DOHH2 (cell line): ENCODE data around the gene CKB.

ENCODE experiments used
- H3F3A ChIP-seq: fragments of 200-600 bp; sonication (generic), shearing (Covaris generic); 2 replicates; pipeline ENCODE4 v1.6.0; 2016; ENCODE audit warnings: antibody characterized with exemption, mild to moderate bottlenecking; ENCODE audit not compliant: control insufficient read depth, insufficient read depth
- H3K27ac ChIP-seq: fragments of 200-600 bp; sonication (generic); 2 replicates; pipeline ENCODE4 v1.5.1; 2014; ENCODE audit warnings: low read depth, mild to moderate bottlenecking, low read length, moderate library complexity
- H3K27me3 ChIP-seq: fragments of 200-600 bp; sonication (generic); 2 replicates; pipeline ENCODE4 v1.6.1; 2014; ENCODE audit warnings: mild to moderate bottlenecking, low read length, mixed read lengths; ENCODE audit not compliant: control insufficient read depth
- H3K36me3 ChIP-seq: fragments of 200-600 bp; sonication (generic); 2 replicates; pipeline ENCODE4 v1.6.1; 2014; ENCODE audit warnings: mild to moderate bottlenecking, low read length, moderate library complexity, mixed read lengths; ENCODE audit not compliant: control insufficient read depth
- H3K4me1 ChIP-seq: fragments of 200-600 bp; sonication (generic); 2 replicates; pipeline ENCODE4 v1.6.1; 2014; ENCODE audit warnings: mild to moderate bottlenecking, low read length, mixed read lengths; ENCODE audit not compliant: control insufficient read depth
- H3K4me2 ChIP-seq: fragments of 200-600 bp; sonication (generic); 2 replicates; pipeline ENCODE4 v1.6.0; 2014; ENCODE audit warnings: mild to moderate bottlenecking, low read length, moderate library complexity
- H3K4me3 ChIP-seq: fragments of 200-600 bp; sonication (generic); 2 replicates; pipeline ENCODE4 v1.5.1; 2014; ENCODE audit warnings: mild to moderate bottlenecking, low read length, mixed read lengths
- H3K79me2 ChIP-seq: fragments of 200-600 bp; sonication (generic); 2 replicates; pipeline ENCODE4 v1.6.1; 2014; ENCODE audit warnings: mild to moderate bottlenecking, low read length, mixed read lengths; ENCODE audit not compliant: control insufficient read depth
- H3K9me2 ChIP-seq: fragments of 200-600 bp; sonication (generic); replicated peaks from 2 replicates; pipeline ENCODE4 v1.6.1; 2014; ENCODE audit warnings: mild to moderate bottlenecking, low read length, mixed read lengths; ENCODE audit not compliant: control insufficient read depth
- H3K9me3 ChIP-seq: fragments of 200-600 bp; sonication (generic); 2 replicates; pipeline ENCODE4 v1.6.1; 2014; ENCODE audit warnings: antibody characterized with exemption, low read length, mixed read lengths; ENCODE audit not compliant: control insufficient read depth, insufficient read depth
- H4K20me1 ChIP-seq: fragments of 200-600 bp; sonication (generic); 2 replicates; pipeline ENCODE4 v1.6.0; 2014; ENCODE audit warnings: low read depth, mild to moderate bottlenecking, antibody characterized with exemption, low read length, moderate library complexity; ENCODE audit not compliant: control insufficient read depth, insufficient read depth
- EZH2phosphoT487 ChIP-seq: fragments of 200-600 bp; sonication (generic); IDR thresholded peaks from 2 replicates; pipeline ENCODE4 v1.6.1; 2017; ENCODE audit warnings: borderline replicate concordance, mild to moderate bottlenecking, antibody characterized with exemption, low read length, moderate library complexity, mixed read lengths
- TF ChIP-seq, protein P1 (sequence below): fragments of 200-600 bp; sonication (generic); IDR thresholded peaks from one replicate; pipeline ENCODE4 v1.5.1; 2014; ENCODE audit warnings: antibody characterized with exemption, mild to moderate bottlenecking, low read depth, low read length; ENCODE audit not compliant: poor library complexity, severe bottlenecking

The CKB gene

DNA sequence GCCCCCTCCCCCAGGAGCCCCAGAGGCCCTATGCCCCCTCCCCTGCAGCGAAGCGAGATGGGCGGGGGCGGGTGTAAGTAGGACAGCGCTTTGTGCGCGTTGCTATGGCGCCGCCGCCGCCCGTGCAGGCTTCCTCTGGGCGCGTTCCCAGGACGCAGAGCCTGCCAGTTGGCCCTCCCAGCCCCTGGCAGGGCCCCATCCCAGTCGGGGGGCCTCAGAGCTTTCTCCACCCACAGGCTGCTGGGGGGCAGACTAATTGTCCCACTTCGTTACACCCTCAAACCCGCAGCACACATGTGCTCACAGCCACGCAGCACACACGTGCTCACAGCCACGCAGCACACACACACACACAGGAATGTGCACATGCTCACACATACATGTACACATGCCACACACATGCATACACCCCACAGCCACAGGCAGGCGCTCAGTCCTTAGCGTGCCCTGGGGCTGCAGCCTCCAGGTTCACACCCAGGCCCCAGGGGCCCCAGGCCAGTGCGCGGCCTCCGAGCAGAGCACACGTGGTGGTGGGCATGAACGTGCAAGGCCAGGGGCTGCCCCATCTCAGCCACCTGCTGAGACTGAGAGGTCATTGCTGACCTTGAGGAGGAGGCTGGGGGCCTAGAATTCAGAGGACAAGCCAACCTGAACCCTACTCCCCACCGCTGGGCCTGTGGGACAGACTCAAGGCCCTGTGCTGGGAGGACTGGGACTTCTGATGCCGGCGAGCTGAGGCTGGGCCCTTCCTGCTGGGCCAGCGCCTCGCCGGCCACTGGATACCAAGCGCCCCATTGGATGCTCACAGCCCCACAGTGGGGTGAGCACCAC is 22.0 kb upstream of the CKB start:
- Histone ChIP-seq H3K27me3 (peaks cover 4% of the 10 kb centered on the region), H3K9me3 (no peaks in the 10 kb centered on the region), H3K4me2 (no peak overlapping the region), H3K9me2 (no peaks in the 10 kb centered on the region), H3K79me2 (no peaks in the 10 kb centered on the region), H3K27ac (no peak overlapping the region), H3K4me1 (peaks cover 7% of the 10 kb centered on the region), H3K4me3 (no peak overlapping the region), H4K20me1 (no peaks in the 10 kb centered on the region), H3F3A (no peaks in the 10 kb centered on the region), H3K36me3 (no peaks in the 10 kb centered on the region)
- TF ChIP-seq, protein P1, sequence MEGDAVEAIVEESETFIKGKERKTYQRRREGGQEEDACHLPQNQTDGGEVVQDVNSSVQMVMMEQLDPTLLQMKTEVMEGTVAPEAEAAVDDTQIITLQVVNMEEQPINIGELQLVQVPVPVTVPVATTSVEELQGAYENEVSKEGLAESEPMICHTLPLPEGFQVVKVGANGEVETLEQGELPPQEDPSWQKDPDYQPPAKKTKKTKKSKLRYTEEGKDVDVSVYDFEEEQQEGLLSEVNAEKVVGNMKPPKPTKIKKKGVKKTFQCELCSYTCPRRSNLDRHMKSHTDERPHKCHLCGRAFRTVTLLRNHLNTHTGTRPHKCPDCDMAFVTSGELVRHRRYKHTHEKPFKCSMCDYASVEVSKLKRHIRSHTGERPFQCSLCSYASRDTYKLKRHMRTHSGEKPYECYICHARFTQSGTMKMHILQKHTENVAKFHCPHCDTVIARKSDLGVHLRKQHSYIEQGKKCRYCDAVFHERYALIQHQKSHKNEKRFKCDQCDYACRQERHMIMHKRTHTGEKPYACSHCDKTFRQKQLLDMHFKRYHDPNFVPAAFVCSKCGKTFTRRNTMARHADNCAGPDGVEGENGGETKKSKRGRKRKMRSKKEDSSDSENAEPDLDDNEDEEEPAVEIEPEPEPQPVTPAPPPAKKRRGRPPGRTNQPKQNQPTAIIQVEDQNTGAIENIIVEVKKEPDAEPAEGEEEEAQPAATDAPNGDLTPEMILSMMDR, result no peak
- TF ChIP-seq EZH2phosphoT487, result no peak

DNA sequence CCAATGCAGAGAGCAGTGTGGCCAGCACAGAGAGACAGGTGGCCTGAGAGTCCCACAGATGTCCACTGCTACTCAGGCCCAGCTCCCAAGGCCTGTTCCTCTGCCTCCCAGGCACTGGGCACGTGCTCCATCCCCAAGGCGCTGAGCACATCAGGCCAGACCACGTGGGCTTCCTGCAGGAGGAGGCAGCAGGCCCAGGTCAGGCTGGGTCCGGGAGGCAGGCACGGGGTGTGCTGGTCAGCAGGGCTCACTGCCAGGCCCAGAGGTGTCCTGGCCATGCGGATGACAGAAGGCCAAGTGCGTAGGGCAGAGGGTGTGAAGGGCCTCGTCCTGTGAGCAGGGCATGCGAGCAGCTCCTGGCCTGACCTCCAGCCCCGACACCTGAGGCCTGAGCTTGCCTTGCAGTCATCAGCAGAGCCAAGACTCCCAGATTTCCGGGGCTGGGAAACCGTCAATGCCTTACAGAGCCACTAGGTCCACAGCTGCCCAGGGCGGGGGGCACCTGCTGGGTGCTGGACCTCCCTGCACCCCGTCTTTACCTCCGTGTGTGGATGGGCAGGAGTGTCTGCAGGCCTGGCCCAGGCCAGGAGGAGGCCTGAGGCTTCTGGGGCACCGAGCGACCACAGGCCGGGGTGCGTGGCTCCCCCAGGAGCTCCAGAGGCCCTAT is 21.2 kb upstream of the CKB start:
- no peaks in the 10 kb centered on the region for H3K79me2 ChIP-seq
- no peaks in the 10 kb centered on the region for H4K20me1 ChIP-seq
- H3K27ac ChIP-seq, result no peak overlapping the region
- no peak for TF ChIP-seq EZH2phosphoT487
- TF ChIP-seq, protein P1, result no peak
- H3K9me2 ChIP-seq, result no peaks in the 10 kb centered on the region
- no peak overlapping the region for H3K4me3 ChIP-seq
- H3K4me1 ChIP-seq, result peaks cover 7% of the 10 kb centered on the region
- no peaks in the 10 kb centered on the region for H3K36me3 ChIP-seq
- H3K4me2 ChIP-seq, result no peak overlapping the region
- H3K9me3 ChIP-seq, result no peaks in the 10 kb centered on the region
- H3K27me3 ChIP-seq, result peaks cover 4% of the 10 kb centered on the region
- H3F3A ChIP-seq, result no peaks in the 10 kb centered on the region

DNA sequence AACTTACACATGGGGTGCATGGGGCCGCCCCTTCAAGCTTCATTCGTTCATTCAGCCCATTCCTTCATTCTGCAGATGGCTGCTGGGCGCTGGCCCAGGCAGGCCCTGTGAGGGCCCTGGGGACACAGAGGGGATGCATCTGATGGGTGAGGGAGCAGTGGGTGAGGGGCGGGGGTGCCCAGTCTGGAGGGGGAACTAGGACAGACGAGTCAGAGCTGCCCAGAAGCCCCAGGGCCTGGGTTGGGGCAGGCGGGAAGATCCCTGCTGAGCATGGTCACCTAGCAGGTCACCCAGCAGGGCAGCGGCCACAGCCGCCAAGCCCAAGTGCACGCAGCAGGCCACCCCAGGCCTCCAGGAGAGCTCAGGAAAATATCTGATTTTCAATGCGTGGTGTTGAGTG is 20.5 kb upstream of the CKB start:
- H3K79me2 ChIP-seq, result no peaks in the 10 kb centered on the region
- no peak for TF ChIP-seq EZH2phosphoT487
- TF ChIP-seq, protein P1, result no peak
- no peaks in the 10 kb centered on the region for H3K36me3 ChIP-seq
- H3K4me3 ChIP-seq, result no peak overlapping the region
- H3K9me3 ChIP-seq, result no peaks in the 10 kb centered on the region
- H3K4me2 ChIP-seq, result no peak overlapping the region
- no peak overlapping the region for H3K27ac ChIP-seq
- H4K20me1 ChIP-seq, result no peaks in the 10 kb centered on the region
- no peaks in the 10 kb centered on the region for H3F3A ChIP-seq
- H3K9me2 ChIP-seq, result no peaks in the 10 kb centered on the region
- H3K4me1 ChIP-seq, result peaks cover 7% of the 10 kb centered on the region
- H3K27me3 ChIP-seq, result peaks cover 4% of the 10 kb centered on the region
